ENCODE results near the gene FNIP1. TPM values are rescaled to one million over a fixed set of nuclear protein-coding genes. Genes with fewer than 3 reads are reported as not detected.

The FNIP1 gene
- polyA plus RNA-seq, 1 of the 3 experiments (the other 2 are of a cell fraction) = 2.4 TPM

DNA sequence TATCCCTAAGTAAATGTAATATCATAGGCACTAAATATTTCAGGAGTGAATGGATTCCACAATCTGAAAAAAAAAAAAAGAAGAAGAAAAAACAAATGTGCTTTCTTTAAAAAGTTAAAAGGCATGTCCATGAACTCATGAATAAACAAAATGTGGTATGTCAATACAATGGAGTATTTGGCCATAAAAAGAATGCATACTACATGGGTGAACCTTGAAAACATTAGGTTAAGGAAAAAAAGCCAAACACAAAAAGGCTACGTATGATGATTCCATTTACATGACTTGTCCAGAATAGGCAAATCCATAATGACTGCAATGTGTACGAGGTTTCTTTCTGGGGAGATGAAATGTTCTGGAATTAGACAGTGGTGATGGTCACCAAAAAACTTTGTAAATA is 45.3 kb downstream of the FNIP1 start:
- DNase-seq = no peak
- POLR2A ChIA-PET = no interaction called here

More for the DNA sequence above, 45.3 kb downstream of the FNIP1 start:
- H3K36me3 ChIP-seq (replicated peaks in 1 of 2; ENCODE audit: control insufficient read depth in 1 of 2, insufficient read depth in 2 of 2, low read length in 1 of 2) = peaks cover 0 to 3% of the 10 kb centered on the region in 2 experiments
- no peaks in the 10 kb centered on the region for H3K9me2 ChIP-seq
- CTCF ChIA-PET = interaction anchor here (0.6 kb wide), 1 partner anchor 50 kb away, joined by 3 read pairs; no protein-coding TSS in a partner anchor
- WGBS (ENCODE audit: low lambda C conversion rate) = 88% methylated on average over 2 of the region's 2 CpGs
- H3K4me2 ChIP-seq = no peak overlapping the region
- no peaks in the 10 kb centered on the region for H3F3A ChIP-seq (replicated peaks; ENCODE audit: insufficient read depth)
- H3K4me1 ChIP-seq (ENCODE audit: control insufficient read depth in 1 of 2, insufficient read depth in 2 of 2, low read depth in 1 of 2, low read length in 1 of 2) = no peaks in the 10 kb centered on the region
- no peak overlapping the region for H3K9ac ChIP-seq
- no peaks in the 10 kb centered on the region for H3K27me3 ChIP-seq (ENCODE audit: insufficient read depth)
- H2AFZ ChIP-seq (ENCODE audit: low read depth) = no peak overlapping the region
- H3K4me3 ChIP-seq (ENCODE audit: low read depth in 2 of 2, low read length in 1 of 2) = no peak overlapping the region
- peaks cover 97% of the 10 kb centered on the region for H3K79me2 ChIP-seq (ENCODE audit: insufficient read depth)
- TF ChIP-seq, protein P1, sequence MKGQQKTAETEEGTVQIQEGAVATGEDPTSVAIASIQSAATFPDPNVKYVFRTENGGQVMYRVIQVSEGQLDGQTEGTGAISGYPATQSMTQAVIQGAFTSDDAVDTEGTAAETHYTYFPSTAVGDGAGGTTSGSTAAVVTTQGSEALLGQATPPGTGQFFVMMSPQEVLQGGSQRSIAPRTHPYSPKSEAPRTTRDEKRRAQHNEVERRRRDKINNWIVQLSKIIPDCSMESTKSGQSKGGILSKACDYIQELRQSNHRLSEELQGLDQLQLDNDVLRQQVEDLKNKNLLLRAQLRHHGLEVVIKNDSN (IDR thresholded peaks at IDR 0.05; ENCODE audit: borderline replicate concordance, low read depth) = no peak
- TF ChIP-seq, protein P2, sequence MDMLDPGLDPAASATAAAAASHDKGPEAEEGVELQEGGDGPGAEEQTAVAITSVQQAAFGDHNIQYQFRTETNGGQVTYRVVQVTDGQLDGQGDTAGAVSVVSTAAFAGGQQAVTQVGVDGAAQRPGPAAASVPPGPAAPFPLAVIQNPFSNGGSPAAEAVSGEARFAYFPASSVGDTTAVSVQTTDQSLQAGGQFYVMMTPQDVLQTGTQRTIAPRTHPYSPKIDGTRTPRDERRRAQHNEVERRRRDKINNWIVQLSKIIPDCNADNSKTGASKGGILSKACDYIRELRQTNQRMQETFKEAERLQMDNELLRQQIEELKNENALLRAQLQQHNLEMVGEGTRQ (IDR thresholded peaks at IDR 0.05; ENCODE audit: borderline replicate concordance, low read depth, low read length) = no peak
- TF ChIP-seq GATA2 (CRISPR knock-in tag; IDR thresholded peaks at IDR 0.05) = no peak
- TF ChIP-seq MEF2A (IDR thresholded peaks at IDR 0.05; ENCODE audit: borderline replicate concordance, low read depth) = no peak
- no peak for TF ChIP-seq REST (IDR thresholded peaks at IDR 0.05; ENCODE audit: low read depth, low read length)
- no peak for TF ChIP-seq MXI1 (IDR thresholded peaks at IDR 0.05; ENCODE audit: low read depth, low read length)
- TF ChIP-seq EP300 (IDR thresholded peaks at IDR 0.05; ENCODE audit: borderline replicate concordance in 1 of 2, low read depth in 1 of 2, low read length in 1 of 2) = no peak
- TF ChIP-seq FOXM1 (IDR thresholded peaks at IDR 0.05; ENCODE audit: low read depth) = no peak
- TF ChIP-seq SIN3A (IDR thresholded peaks at IDR 0.05; ENCODE audit: borderline replicate concordance, low read depth, low read length) = no peak
- TF ChIP-seq RXRA (IDR thresholded peaks at IDR 0.05; ENCODE audit: borderline replicate concordance, low read depth) = no peak
- no peak for TF ChIP-seq CTCF (IDR thresholded peaks at IDR 0.05)
- TF ChIP-seq ELF1 (IDR thresholded peaks at IDR 0.05) = no peak
- no peak for TF ChIP-seq TAF1 (IDR thresholded peaks at IDR 0.05; ENCODE audit: borderline replicate concordance, low read depth, low read length)
- TF ChIP-seq TCF12 (IDR thresholded peaks at IDR 0.05) = no peak
- H4K20me1 ChIP-seq (ENCODE audit: insufficient read depth) = peaks cover 38% of the 10 kb centered on the region
- H3K9me3 ChIP-seq = no peaks in the 10 kb centered on the region
- H3K27ac ChIP-seq (ENCODE audit: low read depth in 2 of 2, low read length in 1 of 2) = no peak overlapping the region
